ENCODE data around the gene SEMA4G.

SEMA4G gene

DNA sequence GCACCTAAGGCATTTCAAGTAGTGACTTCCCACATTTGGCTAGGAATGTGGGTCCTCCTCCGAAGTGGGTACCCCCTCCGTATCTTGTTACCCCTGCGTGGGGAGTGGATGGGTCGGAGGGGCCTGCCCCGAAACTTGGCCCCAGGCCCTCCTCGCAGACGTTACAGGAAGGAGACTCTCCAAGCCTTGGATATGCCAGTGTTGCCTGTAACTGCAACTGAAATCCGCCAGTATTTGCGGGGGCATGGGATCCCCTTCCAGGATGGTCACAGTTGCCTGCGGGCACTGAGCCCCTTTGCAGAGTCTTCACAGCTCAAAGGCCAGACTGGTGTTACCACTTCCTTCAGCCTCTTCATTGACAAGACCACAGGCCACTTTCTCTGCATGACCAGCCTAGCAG is 18.9 kb downstream of the SEMA4G start:
- DNase-seq = no peak

DNA sequence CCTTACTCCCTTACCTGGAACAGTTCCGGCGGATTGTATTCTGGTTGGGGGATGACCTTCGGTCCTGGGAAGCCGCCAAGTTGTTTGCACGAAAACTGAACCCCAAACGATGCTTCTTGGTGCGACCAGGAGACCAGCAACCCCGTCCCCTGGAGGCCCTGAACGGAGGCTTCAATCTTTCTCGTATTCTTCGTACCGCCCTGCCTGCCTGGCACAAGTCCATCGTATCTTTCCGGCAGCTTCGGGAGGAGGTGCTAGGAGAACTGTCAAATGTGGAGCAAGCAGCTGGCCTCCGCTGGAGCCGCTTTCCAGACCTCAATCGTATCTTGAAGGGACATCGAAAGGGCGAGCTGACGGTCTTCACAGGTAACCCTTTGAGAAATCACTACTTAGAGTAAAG is 19.8 kb downstream of the SEMA4G start:
- DNase-seq = no peak

GRCh38 chr10:100993986-100994708 is 24.8 kb downstream of the SEMA4G start:
- DNase-seq = no peak

DNA sequence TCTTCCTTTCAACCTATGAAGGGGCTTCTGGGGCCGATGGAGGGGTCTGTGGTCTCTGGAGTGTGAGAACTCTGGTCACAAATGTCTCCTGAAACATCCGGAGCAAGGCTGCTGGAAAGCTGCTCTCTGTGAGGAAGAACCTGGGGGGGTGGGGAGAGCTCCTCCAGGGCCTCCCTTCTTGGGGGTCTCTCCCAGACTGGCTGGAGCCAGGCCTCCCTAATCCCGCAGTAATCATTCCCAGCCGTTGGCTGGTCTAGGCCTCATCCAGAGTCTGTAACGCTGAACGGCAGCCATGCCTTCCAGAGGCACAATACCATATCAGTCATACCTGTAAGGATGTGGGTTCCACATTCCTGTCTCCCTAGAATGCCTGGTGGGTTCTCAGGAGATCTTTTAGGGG is 25.9 kb downstream of the SEMA4G start:
- no peak for DNase-seq

DNA sequence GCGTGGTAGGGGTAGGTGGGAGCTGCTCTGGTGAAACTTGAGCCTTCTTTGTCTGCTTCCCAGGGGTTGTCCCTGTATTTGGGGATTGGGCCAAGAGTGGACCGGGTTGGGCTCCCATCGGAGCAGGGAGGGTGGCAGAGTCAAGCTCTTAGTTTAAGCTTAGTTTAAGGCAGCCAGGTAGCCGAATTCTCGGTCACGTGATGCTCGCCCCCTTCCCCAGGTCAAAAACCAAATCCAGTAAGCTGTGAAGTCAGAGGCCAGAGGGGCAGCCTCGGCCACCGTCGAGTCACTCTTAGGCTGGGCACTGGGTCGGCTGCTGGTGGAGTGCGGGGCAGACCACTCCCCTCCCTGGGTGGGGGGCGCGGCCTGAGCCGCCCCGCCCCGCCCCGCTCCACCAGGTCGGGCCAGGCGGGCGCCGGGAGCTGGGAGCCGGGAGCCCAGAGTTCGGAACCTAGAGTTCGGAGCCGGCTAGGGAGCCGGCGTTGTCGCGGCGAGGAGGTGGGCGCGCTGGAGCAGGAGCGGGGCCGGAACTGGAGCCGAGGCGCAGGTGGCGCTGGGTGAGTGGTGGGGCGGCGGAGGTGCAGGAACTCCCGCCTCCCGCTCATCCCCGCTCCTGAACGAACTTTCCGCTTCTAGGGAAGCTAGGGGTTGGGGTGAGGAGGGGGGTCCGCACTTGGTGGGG is 27.5 kb downstream of the SEMA4G start:
- no peak for DNase-seq

DNA sequence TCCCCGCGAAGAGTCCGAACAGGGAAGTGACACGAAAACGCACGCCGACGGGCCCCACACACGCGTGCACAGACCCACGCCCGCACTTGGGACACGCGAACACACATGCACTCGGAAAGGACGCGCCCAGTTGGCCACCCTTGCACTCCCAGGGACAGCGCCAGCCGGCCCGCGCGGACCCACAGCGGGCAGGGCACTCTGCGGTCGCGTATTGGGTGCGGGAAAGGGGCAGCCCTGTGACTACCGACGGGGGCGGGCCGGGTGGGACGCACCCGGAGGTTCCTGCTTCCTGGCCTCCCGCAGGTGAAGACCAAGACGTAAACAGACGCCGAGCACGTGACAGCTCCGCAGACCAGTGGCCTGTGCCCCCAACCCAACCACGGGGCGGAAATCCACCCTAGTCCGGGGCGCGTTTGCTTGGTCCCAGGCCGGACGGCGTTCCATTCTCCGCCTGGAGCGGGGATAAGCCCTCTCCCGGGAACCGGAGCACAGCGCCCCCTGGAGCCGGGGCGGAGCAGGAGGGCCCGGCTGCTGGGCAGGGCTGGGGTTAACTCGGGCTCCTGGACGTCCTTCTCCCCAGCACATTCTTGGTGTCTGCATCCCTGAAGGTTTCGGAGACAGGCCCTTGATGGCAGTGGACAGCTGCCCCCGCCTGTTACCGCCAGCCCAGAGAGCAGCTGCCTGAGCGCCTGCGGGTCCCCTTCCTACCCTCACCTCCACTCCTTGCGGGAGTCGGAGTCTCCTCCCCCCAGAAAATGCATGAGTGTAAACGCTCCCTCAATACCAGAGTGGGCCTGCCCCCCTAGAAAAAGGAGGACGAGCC is 28.3 kb downstream of the SEMA4G start:
- DNase-seq = peak; percentile 92

DNA sequence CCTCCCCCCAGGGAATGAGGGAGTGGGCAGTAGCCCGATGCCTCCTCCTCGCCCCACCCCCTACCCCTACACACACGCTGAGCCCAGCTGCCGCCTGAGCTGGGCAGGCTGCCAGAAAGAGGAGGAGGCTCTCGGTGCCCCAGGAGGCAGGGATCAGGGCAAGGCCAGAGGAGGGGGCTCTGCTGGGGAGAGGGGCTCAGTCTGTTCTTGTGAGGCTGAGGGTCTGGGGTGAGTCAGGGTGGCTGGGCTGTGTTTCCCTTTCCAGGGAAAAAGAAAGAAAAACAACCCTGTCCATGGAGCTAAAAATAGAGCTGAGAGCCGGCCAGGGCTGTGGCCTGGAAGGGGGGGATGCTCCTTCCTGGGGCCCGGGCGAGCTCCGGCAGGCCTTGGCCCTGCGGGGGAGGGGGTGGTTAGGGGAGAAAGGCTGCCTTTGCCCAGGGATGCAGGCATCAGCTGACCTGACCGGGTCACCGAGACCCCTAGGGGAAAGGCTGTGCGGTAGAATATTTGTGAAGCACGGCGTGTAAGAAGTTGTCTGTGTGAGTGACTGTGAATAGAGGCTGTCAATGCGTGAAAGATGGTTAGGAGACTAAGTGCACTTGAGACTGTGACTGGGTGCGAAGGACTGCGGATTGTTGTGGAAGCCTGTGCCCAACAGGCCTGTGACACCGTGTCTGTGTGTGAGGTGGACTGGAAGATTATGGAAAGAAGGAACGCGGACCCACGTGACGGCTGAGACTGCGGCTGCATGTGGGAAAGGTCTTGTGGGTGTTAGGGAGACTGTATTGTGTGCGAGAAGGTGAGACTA is 29.1 kb downstream of the SEMA4G start:
- peak; percentile 84 for DNase-seq

DNA sequence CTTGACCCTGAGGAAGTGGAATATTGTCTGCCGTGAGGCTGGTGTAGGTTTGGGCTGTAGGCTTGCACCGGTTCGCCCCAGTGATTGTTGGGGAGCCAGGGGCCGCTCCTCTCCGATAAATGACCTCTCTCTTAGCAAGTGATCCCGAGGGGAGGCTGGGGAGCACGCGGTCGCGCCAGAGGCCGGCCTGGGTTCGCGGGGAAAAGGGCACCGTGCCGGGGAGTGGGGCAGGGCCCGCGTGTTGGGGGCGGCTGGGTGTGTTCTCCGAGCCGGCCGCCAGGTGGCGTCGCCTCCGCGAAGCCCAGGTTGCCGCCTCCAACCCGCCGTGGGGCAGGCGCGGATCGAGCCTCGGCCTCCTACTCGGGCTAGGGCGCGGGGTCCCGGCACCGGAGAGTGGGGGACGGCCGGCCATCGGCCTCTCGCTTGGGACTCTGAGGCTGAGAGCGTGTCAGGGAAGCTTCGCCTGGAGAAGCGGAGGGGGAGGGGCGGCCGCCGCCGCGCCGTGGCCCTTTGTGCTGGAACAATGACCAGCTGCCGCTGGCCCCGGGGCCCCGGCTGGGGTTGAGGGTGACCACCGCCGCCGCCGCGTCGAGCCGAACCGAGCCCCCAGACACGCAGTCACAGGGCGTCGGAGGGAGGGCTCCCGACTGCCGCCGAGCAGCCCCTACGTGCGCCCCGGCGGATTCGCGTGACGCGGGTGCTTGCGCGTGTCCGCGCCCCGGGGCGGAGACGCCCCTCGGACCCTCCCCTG is 29.9 kb downstream of the SEMA4G start:
- peak; percentile 92 for DNase-seq

DNA sequence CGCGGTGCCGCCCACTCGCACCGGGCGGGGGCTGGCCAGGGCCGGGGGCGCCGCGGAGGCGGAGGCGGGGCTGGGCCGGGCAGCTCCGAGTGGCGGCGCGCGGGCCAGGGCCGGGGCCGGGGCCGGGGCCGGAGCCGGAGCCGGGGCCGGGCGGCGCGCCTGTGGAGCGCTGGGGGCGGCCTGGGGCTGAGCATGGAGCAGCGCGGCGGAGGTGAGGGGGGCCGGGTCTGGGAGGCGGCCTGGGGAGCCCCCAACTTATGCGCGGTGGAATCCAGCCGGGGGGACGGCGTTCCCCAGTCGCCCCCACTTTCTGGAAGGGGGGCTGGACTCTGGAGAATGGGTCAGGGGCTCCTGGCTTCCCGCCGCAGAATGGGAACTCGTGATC is 30.4 kb downstream of the SEMA4G start, which contains the start of gene LZTS2:
TSS of gene LZTS2 (plus strand) at position 67 of the 385 bp plus-strand sequence. CDS start 2,731 bp downstream, outside the sequence.
- no peak for DNase-seq

DNA sequence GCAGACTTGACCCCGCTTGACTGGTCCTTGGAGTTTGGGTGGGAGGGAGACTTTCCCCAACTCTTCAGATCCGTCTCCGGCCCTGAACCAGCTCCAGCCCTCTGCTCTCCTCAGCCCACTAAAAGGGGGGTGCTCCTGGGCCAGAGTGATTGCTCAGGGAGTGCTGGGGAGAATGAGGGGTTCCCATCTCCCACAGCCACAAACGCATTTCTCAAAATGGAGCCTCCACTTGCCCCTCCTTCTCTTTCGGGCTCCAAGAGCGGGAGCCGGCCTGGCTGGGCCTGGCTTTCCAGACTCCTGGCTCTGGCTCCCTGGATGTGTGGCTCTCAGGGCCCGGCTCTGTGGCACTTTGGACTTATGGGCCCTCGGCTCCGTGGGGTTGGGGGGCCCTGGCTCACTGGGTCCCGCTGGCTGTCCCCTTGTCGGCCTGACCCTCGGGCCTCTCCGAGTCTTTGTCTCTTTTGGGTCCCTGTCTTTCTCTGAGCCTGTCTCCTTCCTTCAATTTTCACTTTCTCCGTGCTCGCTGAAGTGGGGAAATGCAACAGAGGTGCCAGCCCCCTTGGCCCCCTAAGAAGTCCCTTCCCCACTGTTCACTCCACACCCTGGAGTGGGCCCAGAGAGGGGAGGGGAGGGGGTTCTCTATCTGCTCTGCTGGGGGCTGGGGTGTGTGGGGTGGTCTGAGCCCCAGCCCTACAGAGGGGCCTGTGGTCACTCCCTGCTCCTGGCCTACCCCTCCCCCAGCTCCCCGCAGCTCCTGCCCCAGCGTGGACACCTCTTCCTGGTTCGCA is 31.0 kb downstream of the SEMA4G start:
- DNase-seq = no peak

DNA sequence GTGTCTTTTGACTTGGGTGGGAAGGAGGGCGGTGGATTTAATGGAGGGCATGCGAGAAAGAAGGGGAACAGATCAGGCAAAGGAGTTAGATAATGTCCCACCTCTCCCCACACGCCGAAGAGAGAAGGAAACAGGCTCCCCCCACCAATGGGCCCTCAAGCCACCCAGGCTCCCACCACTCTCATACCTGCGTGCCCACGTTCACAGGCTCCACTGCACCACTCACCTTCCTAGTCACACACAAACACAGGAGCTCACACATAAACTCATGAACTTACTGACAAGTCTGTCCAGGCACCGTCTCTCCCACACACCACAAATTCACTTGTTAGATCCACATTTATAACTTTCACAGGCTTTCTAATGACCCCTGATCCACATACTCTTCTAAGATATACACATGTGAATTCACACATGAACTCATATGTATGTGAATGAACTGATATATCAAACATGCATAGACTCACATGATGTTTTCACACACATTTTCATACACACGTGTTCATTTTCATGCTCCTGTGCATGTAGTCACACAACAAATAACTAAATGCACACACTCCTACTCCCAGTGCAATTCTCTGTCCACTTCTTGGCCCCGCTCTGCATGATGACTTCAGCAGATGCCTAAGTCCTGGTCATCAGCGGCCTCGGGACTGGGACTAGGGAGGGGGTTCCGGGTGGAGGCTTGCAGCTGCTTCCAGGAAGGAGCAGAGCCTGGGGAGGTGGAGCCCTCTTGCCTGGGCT is 31.8 kb downstream of the SEMA4G start:
- no peak for DNase-seq

DNA sequence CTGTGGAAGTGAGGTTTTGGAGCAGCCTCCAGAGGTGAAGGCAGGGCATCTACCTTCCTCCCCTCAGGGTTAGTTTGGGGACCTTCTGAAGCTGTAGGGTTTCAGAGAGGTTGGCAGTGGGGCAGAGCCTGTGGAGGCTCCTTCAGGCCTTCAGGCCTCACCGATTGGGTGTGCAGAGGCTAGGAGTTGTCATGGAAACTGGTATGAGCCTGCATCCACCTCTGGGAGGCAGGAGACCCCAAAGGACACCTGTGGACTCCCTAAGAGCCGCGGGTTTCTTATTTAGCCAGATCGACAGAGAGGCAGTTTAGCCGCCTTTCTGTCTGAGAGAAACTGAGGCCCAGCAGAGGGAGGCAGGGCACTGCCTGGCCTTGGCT is 32.3 kb downstream of the SEMA4G start:
- no peak for DNase-seq

- DNase-seq = no peak
Measured at GRCh38 chr10:101002456-101002855, 33.2 kb downstream of the SEMA4G start.

DNA sequence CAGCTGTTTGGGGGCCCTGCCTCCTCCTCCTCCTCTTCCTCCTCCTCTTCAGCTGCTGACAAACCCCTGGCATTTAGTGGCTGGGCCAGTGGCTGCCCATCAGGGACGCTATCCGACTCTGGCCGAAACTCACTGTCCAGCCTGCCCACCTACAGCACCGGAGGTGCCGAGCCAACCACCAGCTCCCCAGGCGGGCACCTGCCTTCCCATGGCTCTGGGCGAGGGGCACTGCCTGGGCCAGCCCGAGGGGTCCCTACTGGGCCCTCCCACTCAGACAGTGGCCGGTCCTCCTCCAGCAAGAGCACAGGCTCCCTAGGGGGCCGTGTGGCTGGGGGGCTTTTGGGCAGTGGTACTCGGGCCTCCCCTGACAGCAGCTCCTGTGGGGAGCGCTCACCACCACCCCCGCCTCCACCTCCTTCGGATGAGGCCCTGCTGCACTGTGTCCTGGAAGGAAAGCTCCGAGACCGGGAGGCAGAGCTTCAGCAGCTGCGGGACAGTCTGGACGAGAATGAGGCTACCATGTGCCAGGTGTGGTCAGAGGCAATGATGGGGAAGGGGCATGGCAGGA is 34.4 kb downstream of the SEMA4G start:
- no peak for DNase-seq

DNA sequence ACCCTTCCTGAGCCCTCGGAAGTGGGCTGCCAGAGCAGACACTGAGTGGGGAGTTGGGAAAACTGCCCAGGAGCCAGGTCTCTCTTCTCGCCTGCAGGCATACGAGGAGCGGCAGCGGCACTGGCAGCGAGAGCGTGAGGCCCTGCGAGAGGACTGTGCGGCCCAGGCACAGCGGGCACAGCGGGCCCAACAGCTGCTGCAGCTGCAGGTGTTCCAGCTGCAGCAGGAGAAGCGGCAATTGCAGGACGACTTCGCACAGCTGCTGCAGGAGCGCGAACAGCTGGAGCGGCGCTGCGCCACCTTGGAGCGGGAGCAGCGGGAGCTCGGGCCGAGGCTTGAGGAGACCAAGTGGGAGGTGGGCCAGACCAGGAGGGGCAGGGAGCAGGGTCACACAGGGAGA is 36.1 kb downstream of the SEMA4G start:
- DNase-seq = no peak

GRCh38 chr10:101005869-101006567 is 36.7 kb downstream of the SEMA4G start:
- no peak for DNase-seq

GRCh38 chr10:101006593-101007098 is 37.3 kb downstream of the SEMA4G start:
- no peak for DNase-seq

DNA sequence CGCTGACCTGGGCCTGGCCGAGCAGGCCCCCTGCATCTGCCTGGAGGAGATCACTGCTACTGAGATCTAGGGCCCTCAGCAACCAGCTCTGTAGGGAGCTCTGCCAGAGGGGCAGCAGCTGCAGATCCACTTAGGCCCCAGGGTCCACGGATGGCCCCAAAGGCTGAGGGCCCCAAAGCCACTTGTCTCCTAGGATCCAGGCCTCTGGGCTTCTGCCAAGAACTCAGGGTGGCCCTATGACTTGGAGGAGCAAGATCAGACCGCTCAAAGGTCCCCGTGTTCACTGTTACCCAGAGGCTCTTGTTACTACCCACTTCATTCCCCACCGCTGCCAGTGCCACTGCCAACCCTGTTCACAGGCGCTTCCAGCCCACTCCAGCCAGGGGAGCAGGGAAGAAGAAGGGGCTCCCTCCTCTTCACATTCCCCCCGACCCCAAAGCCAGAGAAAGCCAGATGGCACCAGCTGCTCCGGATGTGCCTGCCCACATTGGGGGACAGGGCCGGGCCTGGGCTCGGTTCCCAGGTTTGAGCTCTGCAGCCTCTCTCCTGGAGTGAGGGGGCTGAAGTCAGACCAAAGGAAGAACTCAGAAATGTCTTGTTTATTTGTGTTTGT is 37.9 kb downstream of the SEMA4G start:
- DNase-seq = no peak

Measured in activated CD8-positive, alpha-beta memory T cell treated with anti-CD3 and anti-CD28 coated beads for 24 hours (primary cell).